H9 (cell line): ENCODE results near the gene ATRNL1. TPM values are rescaled to one million over a fixed set of nuclear protein-coding genes. Genes with fewer than 3 reads are reported as not detected.

Experiments used
- DNase-seq: peaks from one replicate; pipeline ENCODE4 v3.0.0-alpha.2; 2017
- H2AFZ ChIP-seq: one replicate; pipeline ENCODE4 v1.6.1; 2013; ENCODE audit warnings: mild to moderate bottlenecking, low read length, control low read depth, moderate library complexity
- H2AK5ac ChIP-seq: 2 replicates; pipeline ENCODE4 v1.6.1; 2013; ENCODE audit warnings: low read length, control low read depth, mixed read lengths; ENCODE audit not compliant: insufficient read length
- H2BK120ac ChIP-seq: one replicate; pipeline ENCODE4 v1.6.1; 2013; ENCODE audit warnings: low read depth, mild to moderate bottlenecking, low read length, control low read depth, inconsistent platforms; ENCODE audit not compliant: poor library complexity, severe bottlenecking
- H2BK12ac ChIP-seq: 2 replicates; pipeline ENCODE4 v1.6.1; 2013; ENCODE audit warnings: low read length, control low read depth, mixed read lengths, low read depth; ENCODE audit not compliant: insufficient read length
- H2BK15ac ChIP-seq: 2 replicates; pipeline ENCODE4 v1.6.1; 2013; ENCODE audit warnings: low read depth, low read length, control low read depth
- H2BK20ac ChIP-seq: one replicate; pipeline ENCODE4 v1.6.1; 2013; ENCODE audit warnings: low read depth, mild to moderate bottlenecking, low read length, control low read depth, inconsistent platforms; ENCODE audit not compliant: poor library complexity, severe bottlenecking
- H2BK5ac ChIP-seq: 2 replicates; pipeline ENCODE4 v1.6.1; 2013; ENCODE audit warnings: low read length, control low read depth, mixed read lengths; ENCODE audit not compliant: insufficient read length
- H3K14ac ChIP-seq: 2 replicates; pipeline ENCODE4 v1.6.1; 2013; ENCODE audit warnings: low read length, control low read depth; ENCODE audit not compliant: insufficient read depth
- H3K18ac ChIP-seq: 2 replicates; pipeline ENCODE4 v1.6.1; 2013; ENCODE audit warnings: low read depth, mild to moderate bottlenecking, mixed read lengths, low read length, control low read depth; ENCODE audit not compliant: insufficient read length
- H3K23ac ChIP-seq: 2 replicates; pipeline ENCODE4 v1.6.1; 2013; ENCODE audit warnings: low read length, control low read depth, mixed read lengths, low read depth; ENCODE audit not compliant: insufficient read length
- H3K23me2 ChIP-seq: 2 replicates; pipeline ENCODE4 v1.6.1; 2013; ENCODE audit warnings: low read depth, mild to moderate bottlenecking, mixed read lengths, low read length, control low read depth; ENCODE audit not compliant: insufficient read length, poor library complexity, severe bottlenecking
- H3K27ac ChIP-seq: 2 replicates; pipeline ENCODE4 v1.5.1; 2013; ENCODE audit warnings: low read length, control low read depth, mixed read lengths, low read depth; ENCODE audit not compliant: insufficient read length
- H3K27me3 ChIP-seq: 2 replicates; pipeline ENCODE4 v1.6.1; 2013; ENCODE audit warnings: low read length, control low read depth, inconsistent platforms; ENCODE audit not compliant: insufficient read depth
- H3K4ac ChIP-seq: 2 replicates; pipeline ENCODE4 v1.6.1; 2013; ENCODE audit warnings: low read depth, mild to moderate bottlenecking, control low read depth, inconsistent platforms, low read length, moderate library complexity
- H3K4me1 ChIP-seq: 2 replicates; pipeline ENCODE4 v1.6.1; 2013; ENCODE audit warnings: low read length, control low read depth, inconsistent platforms; ENCODE audit not compliant: insufficient read depth
- H3K4me2 ChIP-seq: 2 replicates; pipeline ENCODE4 v1.6.1; 2013; ENCODE audit warnings: low read length, control low read depth, mixed read lengths; ENCODE audit not compliant: insufficient read length, insufficient read depth
- H3K56ac ChIP-seq: 2 replicates; pipeline ENCODE4 v1.6.1; 2013; ENCODE audit warnings: low read depth, mild to moderate bottlenecking, mixed read lengths, low read length, control low read depth; ENCODE audit not compliant: insufficient read length
- H3K79me1 ChIP-seq: 2 replicates; pipeline ENCODE4 v1.6.1; 2013; ENCODE audit warnings: low read depth, mild to moderate bottlenecking, moderate library complexity, low read length, control low read depth, inconsistent platforms; ENCODE audit not compliant: insufficient read depth, poor library complexity, severe bottlenecking
- H3K79me2 ChIP-seq: 2 replicates; pipeline ENCODE4 v1.6.1; 2013; ENCODE audit warnings: low read length, control low read depth, inconsistent platforms; ENCODE audit not compliant: insufficient read depth
- H3K9ac ChIP-seq: 2 replicates; pipeline ENCODE4 v1.6.1; 2013; ENCODE audit warnings: low read length, control low read depth, mixed read lengths; ENCODE audit not compliant: insufficient read length; ENCODE audit errors: extremely low read depth
- H3K9me3 ChIP-seq: one replicate; pipeline ENCODE4 v1.6.1; 2013; ENCODE audit warnings: low read depth, low read length, inconsistent platforms; ENCODE audit not compliant: control insufficient read depth
- H3T11ph ChIP-seq: one replicate; pipeline ENCODE4 v1.6.1; 2013; ENCODE audit warnings: mild to moderate bottlenecking, low read length, control low read depth, inconsistent platforms
- H4K20me1 ChIP-seq: one replicate; pipeline ENCODE4 v1.6.1; 2013; ENCODE audit not compliant: control insufficient read depth, insufficient read length, insufficient read depth
- H4K5ac ChIP-seq: 2 replicates; pipeline ENCODE4 v1.6.1; 2013; ENCODE audit warnings: low read depth, mild to moderate bottlenecking, mixed read lengths, low read length, control low read depth; ENCODE audit not compliant: insufficient read length
- H4K8ac ChIP-seq: replicated peaks from 2 replicates; pipeline ENCODE4 v1.6.1; 2013; ENCODE audit warnings: low read length, control low read depth, mixed read lengths, low read depth; ENCODE audit not compliant: insufficient read length
- H4K91ac ChIP-seq: 2 replicates; pipeline ENCODE4 v1.6.1; 2013; ENCODE audit warnings: low read depth, mild to moderate bottlenecking, moderate library complexity, mixed read lengths, low read length, control low read depth; ENCODE audit not compliant: insufficient read length
- H3K27ac Mint-ChIP-seq, 3 experiments: 2 replicates in 2 of 3; 3 replicates in 1 of 3; pipeline ENCODE4 v1.8.0; 2020 to 2021; ENCODE audit warnings: mixed read lengths in 3 of 3, mild to moderate bottlenecking in 1 of 3, moderate library complexity in 1 of 3
- H3K27me3 Mint-ChIP-seq: 2 replicates; pipeline ENCODE4 v1.8.0; 2021; ENCODE audit warnings: low read depth, mild to moderate bottlenecking, moderate library complexity, mixed read lengths
- H3K36me3 Mint-ChIP-seq, 3 experiments: 2 replicates in 2 of 3; 3 replicates in 1 of 3; pipeline ENCODE4 v1.8.0; 2020 to 2021; ENCODE audit warnings: low read depth in 3 of 3, mixed read lengths in 3 of 3; ENCODE audit not compliant: insufficient read depth in 1 of 3
- H3K4me1 Mint-ChIP-seq, 2 experiments: 2 replicates each; pipeline ENCODE4 v1.8.0; 2020; ENCODE audit warnings: mixed read lengths in 2 of 2
- H3K4me3 Mint-ChIP-seq, 2 experiments: 2 replicates in 1 of 2; 3 replicates in 1 of 2; pipeline ENCODE4 v1.8.0; 2020 to 2021; ENCODE audit warnings: mild to moderate bottlenecking in 2 of 2, mixed read lengths in 2 of 2, moderate library complexity in 1 of 2
- H3K9me3 Mint-ChIP-seq, 2 experiments: 2 replicates in 1 of 2; 3 replicates in 1 of 2; pipeline ENCODE4 v1.8.0; 2020; ENCODE audit warnings: mild to moderate bottlenecking in 2 of 2, mixed read lengths in 2 of 2, moderate library complexity in 1 of 2
- WGBS: extraction: QIAGEN DNeasy Blood & Tissue Kit; methylation state at CpG from one replicate; pipeline ENCODE4 v1.1.7; 2013; ENCODE audit warnings: missing lambda C conversion rate, low lambda C conversion rate, mixed read lengths; ENCODE audit not compliant: insufficient read length; ENCODE audit errors: extremely low coverage; 5-methylcytosine and 5-hydroxymethylcytosine counted together
- total RNA-seq: library from RNA; stranded (reverse); gene quantifications from 2 replicates; pipeline ENCODE4 v1.2.1, GENCODE V29; 2021
- TF ChIP-seq, protein P1 (sequence below): fragments of 200-600 bp; sonication (generic); conservative IDR thresholded peaks from 3 replicates; pipeline ENCODE4 v1.8.0; 2021; ENCODE audit warnings: antibody characterized with exemption, mild to moderate bottlenecking

ATRNL1 gene
- total RNA-seq, 1 experiment from 2014 or later, result 9.2 TPM

DNA sequence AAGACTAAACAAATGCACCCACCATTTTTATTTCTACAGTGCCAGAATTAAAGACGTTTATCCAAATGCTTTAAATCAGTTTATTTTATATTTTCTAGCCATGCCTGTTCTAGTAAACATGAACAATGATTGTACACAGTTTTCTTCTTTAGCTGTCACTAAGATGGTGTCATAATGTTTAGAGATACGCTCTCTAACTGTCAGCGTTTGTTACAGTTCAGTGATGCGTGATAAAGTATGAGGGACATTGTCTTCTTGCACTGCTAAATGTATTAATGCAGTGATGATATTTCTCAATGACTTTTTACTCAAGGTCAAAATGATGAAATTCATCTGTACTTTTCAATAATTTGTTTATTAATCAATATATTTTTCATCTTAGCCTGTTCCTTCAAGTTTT lies 513.6 kb downstream of the ATRNL1 start:
- no peaks in the 10 kb centered on the region for H3K79me1 ChIP-seq
- Mint-ChIP-seq H3K36me3 (no peaks in the 10 kb centered on the region), H3K27ac (no peak overlapping the region), H3K4me1 (no peaks in the 10 kb centered on the region), H3K27me3 (no peaks in the 10 kb centered on the region), H3K4me3 (no peak overlapping the region), H3K9me3 (no peaks in the 10 kb centered on the region)
- H3K4me1 ChIP-seq, result no peaks in the 10 kb centered on the region
- H3K18ac ChIP-seq, result no peak overlapping the region
- DNase-seq, result no peak
- H3K27ac ChIP-seq, result no peak overlapping the region
- H3K27me3 ChIP-seq, result no peaks in the 10 kb centered on the region
- H2BK5ac ChIP-seq, result no peak overlapping the region
- H3K4me2 ChIP-seq, result no peak overlapping the region
- H4K91ac ChIP-seq, result no peak overlapping the region
- H3K9ac ChIP-seq, result no peak overlapping the region
- H3K23me2 ChIP-seq, result no peaks in the 10 kb centered on the region
- no peak overlapping the region for H2AK5ac ChIP-seq
- H2BK120ac ChIP-seq, result no peak overlapping the region
- no peak overlapping the region for H2BK12ac ChIP-seq
- TF ChIP-seq, protein P1, sequence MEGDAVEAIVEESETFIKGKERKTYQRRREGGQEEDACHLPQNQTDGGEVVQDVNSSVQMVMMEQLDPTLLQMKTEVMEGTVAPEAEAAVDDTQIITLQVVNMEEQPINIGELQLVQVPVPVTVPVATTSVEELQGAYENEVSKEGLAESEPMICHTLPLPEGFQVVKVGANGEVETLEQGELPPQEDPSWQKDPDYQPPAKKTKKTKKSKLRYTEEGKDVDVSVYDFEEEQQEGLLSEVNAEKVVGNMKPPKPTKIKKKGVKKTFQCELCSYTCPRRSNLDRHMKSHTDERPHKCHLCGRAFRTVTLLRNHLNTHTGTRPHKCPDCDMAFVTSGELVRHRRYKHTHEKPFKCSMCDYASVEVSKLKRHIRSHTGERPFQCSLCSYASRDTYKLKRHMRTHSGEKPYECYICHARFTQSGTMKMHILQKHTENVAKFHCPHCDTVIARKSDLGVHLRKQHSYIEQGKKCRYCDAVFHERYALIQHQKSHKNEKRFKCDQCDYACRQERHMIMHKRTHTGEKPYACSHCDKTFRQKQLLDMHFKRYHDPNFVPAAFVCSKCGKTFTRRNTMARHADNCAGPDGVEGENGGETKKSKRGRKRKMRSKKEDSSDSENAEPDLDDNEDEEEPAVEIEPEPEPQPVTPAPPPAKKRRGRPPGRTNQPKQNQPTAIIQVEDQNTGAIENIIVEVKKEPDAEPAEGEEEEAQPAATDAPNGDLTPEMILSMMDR, result no peak
- no peak overlapping the region for H2BK15ac ChIP-seq
- no peaks in the 10 kb centered on the region for H3K9me3 ChIP-seq
- no peaks in the 10 kb centered on the region for H4K20me1 ChIP-seq
- WGBS, result no CpG with 5 or more reads among the region's 4 CpGs
- no peaks in the 10 kb centered on the region for H3K79me2 ChIP-seq
- no peak overlapping the region for H2BK20ac ChIP-seq
- no peak overlapping the region for H4K5ac ChIP-seq
- no peak overlapping the region for H4K8ac ChIP-seq
- H3K56ac ChIP-seq, result no peak overlapping the region
- H3K14ac ChIP-seq, result no peak overlapping the region
- H2AFZ ChIP-seq, result no peak overlapping the region
- H3K23ac ChIP-seq, result no peak overlapping the region
- no peak overlapping the region for H3K4ac ChIP-seq
- H3T11ph ChIP-seq, result no peak overlapping the region
